Measurements from ENCODE around the gene SH3PXD2A. TPM values are rescaled to one million over a fixed set of nuclear protein-coding genes. Genes with fewer than 3 reads are reported as not detected.

Gene SH3PXD2A
- total and polyA plus RNA-seq, 7 experiments from 2014 or later, result 0.54 to 20.5 (median 9.9) TPM

- H3K27me3 ChIP-seq (ENCODE audit: control insufficient read depth in 2 of 2, insufficient read depth in 2 of 2, low read length in 2 of 2), result no peaks in the 10 kb centered on the region
- intact Hi-C loops (cut with micrococcal nuclease), result no loop called here
- ATAC-seq (peak; percentile 69), DNase-seq (peak in 3 of 9 donors; percentile 11 to 48 (median 21))
- Mint-ChIP-seq H3K4me1 (peaks cover 11 to 31% (median 15%) of the 10 kb centered on the region in 7 donors), H3K9me3 (no peaks in the 10 kb centered on the region), H3K4me3 (peak overlapping the region; percentile 72 to 89 (median 82)), H3K36me3 (no peaks in the 10 kb centered on the region), H3K27ac (peak overlapping the region in 4 of 9 donors; percentile 14 to 41 (median 29)), H3K27me3 (peaks cover 7 to 43% (median 20%) of the 10 kb centered on the region in 5 donors)
- no peak overlapping the region for H3K27ac ChIP-seq (ENCODE audit: low read depth, low read length)
- no peaks in the 10 kb centered on the region for H3K36me3 ChIP-seq (ENCODE audit: control insufficient read depth in 2 of 3, insufficient read depth in 3 of 3, low read length in 3 of 3)
- CTCF ChIA-PET, result no interaction called here
- H3K9me3 ChIP-seq (ENCODE audit: control insufficient read depth in 2 of 3, low read length in 3 of 3), result no peaks in the 10 kb centered on the region
- POLR2A ChIA-PET, result no interaction called here
- H3K4me1 ChIP-seq (ENCODE audit: control insufficient read depth in 2 of 2, insufficient read depth in 2 of 2, low read length in 2 of 2), result peaks cover 0 to 11% of the 10 kb centered on the region in 2 donors
- H3K4me3 ChIP-seq (ENCODE audit: low read length), result no peak overlapping the region
Measured at GRCh38 chr10:103554488-103555324, 300.7 kb downstream of the SH3PXD2A start.

GRCh38 chr10:103553743-103554487, 301.5 kb downstream of the SH3PXD2A start:
- ChIA-PET CTCF (no interaction called here), POLR2A (no interaction called here)
- Mint-ChIP-seq H3K4me1 (peaks cover 11 to 31% (median 15%) of the 10 kb centered on the region in 7 donors), H3K9me3 (no peaks in the 10 kb centered on the region), H3K27me3 (peaks cover 7 to 36% (median 20%) of the 10 kb centered on the region in 5 donors), H3K27ac (peak overlapping the region in 4 of 9 donors; percentile 6 to 32 (median 20)), H3K36me3 (no peaks in the 10 kb centered on the region), H3K4me3 (peak overlapping the region; percentile 26 to 89 (median 78))
- Histone ChIP-seq H3K4me1 (ENCODE audit: control insufficient read depth in 2 of 2, insufficient read depth in 2 of 2, low read length in 2 of 2) (peaks cover 0 to 11% of the 10 kb centered on the region in 2 donors), H3K4me3 (ENCODE audit: low read length) (no peak overlapping the region), H3K27me3 (ENCODE audit: control insufficient read depth in 2 of 2, insufficient read depth in 2 of 2, low read length in 2 of 2) (no peaks in the 10 kb centered on the region), H3K36me3 (ENCODE audit: control insufficient read depth in 2 of 3, insufficient read depth in 3 of 3, low read length in 3 of 3) (no peaks in the 10 kb centered on the region), H3K27ac (ENCODE audit: low read depth, low read length) (no peak overlapping the region), H3K9me3 (ENCODE audit: control insufficient read depth in 2 of 3, low read length in 3 of 3) (no peaks in the 10 kb centered on the region)
- intact Hi-C loops (cut with micrococcal nuclease), result no loop called here
- ATAC-seq, result no peak
- peak in 1 of 9 donors; percentile 51 for DNase-seq

- H3K4me3 ChIP-seq (ENCODE audit: low read length), result no peak overlapping the region
- Mint-ChIP-seq H3K9me3 (no peaks in the 10 kb centered on the region), H3K36me3 (no peaks in the 10 kb centered on the region), H3K27ac (peak overlapping the region in 1 of 9 donors; percentile 10), H3K27me3 (peaks cover under 1 to 28% (median 14%) of the 10 kb centered on the region in 5 donors), H3K4me3 (peak overlapping the region in 1 of 10 donors; percentile 12), H3K4me1 (peaks cover 11 to 28% (median 15%) of the 10 kb centered on the region in 7 donors)
- ChIA-PET POLR2A (no interaction called here), CTCF (no interaction called here)
- DNase-seq, result no peak
- no peaks in the 10 kb centered on the region for H3K9me3 ChIP-seq (ENCODE audit: control insufficient read depth in 2 of 3, low read length in 3 of 3)
- ATAC-seq, result no peak
- H3K27ac ChIP-seq (ENCODE audit: low read depth, low read length), result no peak overlapping the region
- peaks cover 0 to 11% of the 10 kb centered on the region in 2 donors for H3K4me1 ChIP-seq (ENCODE audit: control insufficient read depth in 2 of 2, insufficient read depth in 2 of 2, low read length in 2 of 2)
- no peaks in the 10 kb centered on the region for H3K36me3 ChIP-seq (ENCODE audit: control insufficient read depth in 2 of 3, insufficient read depth in 3 of 3, low read length in 3 of 3)
- intact Hi-C loops (cut with micrococcal nuclease), result no loop called here
- no peaks in the 10 kb centered on the region for H3K27me3 ChIP-seq (ENCODE audit: control insufficient read depth in 2 of 2, insufficient read depth in 2 of 2, low read length in 2 of 2)
Measured at GRCh38 chr10:103552856-103553742, 302.3 kb downstream of the SH3PXD2A start.

GRCh38 chr10:103551619-103552602, 303.5 kb downstream of the SH3PXD2A start:
- H3K36me3 Mint-ChIP-seq, result no peaks in the 10 kb centered on the region
- peaks cover 11 to 28% (median 15%) of the 10 kb centered on the region in 7 donors for H3K4me1 Mint-ChIP-seq
- POLR2A ChIA-PET, result no interaction called here
- Histone ChIP-seq H3K9me3 (ENCODE audit: control insufficient read depth in 2 of 3, low read length in 3 of 3) (no peaks in the 10 kb centered on the region), H3K4me3 (ENCODE audit: low read length) (no peak overlapping the region), H3K4me1 (ENCODE audit: control insufficient read depth in 2 of 2, insufficient read depth in 2 of 2, low read length in 2 of 2) (peaks cover 0 to 11% of the 10 kb centered on the region in 2 donors), H3K36me3 (ENCODE audit: control insufficient read depth in 2 of 3, insufficient read depth in 3 of 3, low read length in 3 of 3) (no peaks in the 10 kb centered on the region), H3K27me3 (ENCODE audit: control insufficient read depth in 2 of 2, insufficient read depth in 2 of 2, low read length in 2 of 2) (no peaks in the 10 kb centered on the region), H3K27ac (ENCODE audit: low read depth, low read length) (no peak overlapping the region)
- CTCF ChIA-PET, result interaction anchor here (0.6 kb wide), 1 partner anchor 15 kb away, joined by 3 read pairs; no protein-coding TSS in a partner anchor
- intact Hi-C loops (cut with micrococcal nuclease), result no loop called here
- ATAC-seq (peak; percentile 65), DNase-seq (no peak)
- H3K9me3 Mint-ChIP-seq, result no peaks in the 10 kb centered on the region
- peaks cover 0 to 19% (median 9%) of the 10 kb centered on the region in 5 donors for H3K27me3 Mint-ChIP-seq
- H3K27ac Mint-ChIP-seq, result no peak overlapping the region
- H3K4me3 Mint-ChIP-seq, result no peak overlapping the region

GRCh38 chr10:103550229-103550628, 305.1 kb downstream of the SH3PXD2A start:
- no peaks in the 10 kb centered on the region for H3K9me3 ChIP-seq (ENCODE audit: control insufficient read depth in 2 of 3, low read length in 3 of 3)
- H3K4me3 ChIP-seq (ENCODE audit: low read length), result no peak overlapping the region
- H3K4me1 Mint-ChIP-seq, result peaks cover 11 to 28% (median 13%) of the 10 kb centered on the region in 7 donors
- intact Hi-C loops (cut with micrococcal nuclease), result no loop called here
- ATAC-seq (no peak), DNase-seq (no peak)
- H3K36me3 Mint-ChIP-seq, result no peaks in the 10 kb centered on the region
- H3K27me3 Mint-ChIP-seq, result peaks cover 0 to 11% (median 0%) of the 10 kb centered on the region in 5 donors
- no peak overlapping the region for H3K27ac ChIP-seq (ENCODE audit: low read depth, low read length)
- CTCF ChIA-PET, result no interaction called here
- no peak overlapping the region for H3K4me3 Mint-ChIP-seq
- no peak overlapping the region for H3K27ac Mint-ChIP-seq
- H3K36me3 ChIP-seq (ENCODE audit: control insufficient read depth in 2 of 3, insufficient read depth in 3 of 3, low read length in 3 of 3), result no peaks in the 10 kb centered on the region
- peaks cover 0 to 5% of the 10 kb centered on the region in 2 donors for H3K4me1 ChIP-seq (ENCODE audit: control insufficient read depth in 2 of 2, insufficient read depth in 2 of 2, low read length in 2 of 2)
- POLR2A ChIA-PET, result no interaction called here
- H3K9me3 Mint-ChIP-seq, result no peaks in the 10 kb centered on the region
- no peaks in the 10 kb centered on the region for H3K27me3 ChIP-seq (ENCODE audit: control insufficient read depth in 2 of 2, insufficient read depth in 2 of 2, low read length in 2 of 2)
